HCT116 (cell line): ENCODE measurements around the gene TBC1D22B. TPM values are rescaled to one million over a fixed set of nuclear protein-coding genes. Genes with fewer than 3 reads are reported as not detected.

Source experiments
- ATAC-seq: fragments of 200-7000 bp; cut with Tn5 transposase; 2 replicates; pipeline ENCODE4 v1.9.1; 2020; ENCODE audit warnings: mild to moderate bottlenecking, moderate library complexity
- BruUV-seq: library from RNA; stranded (reverse); fragments of 400-500 nt; replicated peaks from 2 replicates; lab custom pipeline; 2021; lab: Mats Ljungman, UMichigan
- CTCF ChIA-PET: fragments of 300-600 bp; sonication (Branson Sonifier 250); formaldehyde crosslinking; loops from one replicate; lab custom pipeline; 2021; ENCODE audit warnings: antibody characterized with exemption; lab: Charles Lee
- POLR2A ChIA-PET: fragments of 300-600, 350-600 bp; sonication (Branson Sonifier 250); formaldehyde crosslinking; loops from one replicate; lab custom pipeline; 2021; ENCODE audit warnings: antibody characterized with exemption; lab: Charles Lee
- RAD21 ChIA-PET, 2 experiments: fragments of 300-600 bp; sonication (Branson Sonifier 250); formaldehyde crosslinking; loops; one replicate each; lab custom pipeline; 2023; ENCODE audit warnings: low total read pairs in 2 of 2; ENCODE audit not compliant: uncharacterized antibody in 2 of 2, unreplicated experiment in 2 of 2, low non-redundant PET in 1 of 2; lab: Charles Lee
- DNase-seq: peaks from one replicate; pipeline ENCODE4 v3.0.0-alpha.2; 2010; ENCODE audit warnings: low read depth, low spot score
- H2AFZ ChIP-seq: fragments of 200-600 bp; shearing (Covaris generic), sonication (generic); 2 replicates; pipeline ENCODE4 v1.6.1; 2017; ENCODE audit warnings: low read depth, mixed run types, mixed read lengths, antibody characterized with exemption, low read length; ENCODE audit not compliant: poor library complexity, severe bottlenecking
- H3K27ac ChIP-seq: 2 replicates; pipeline ENCODE4 v1.5.1; 2012; ENCODE audit warnings: low read depth, low read length
- H3K27me3 ChIP-seq: fragments of 200-600 bp; sonication (generic); 2 replicates; pipeline ENCODE4 v1.6.1; 2016; ENCODE audit warnings: mixed run types, low read length, mixed read lengths; ENCODE audit not compliant: insufficient read depth
- H3K36me3 ChIP-seq, 2 experiments: fragments of 200-500 bp in 1 of 2; fragments of 200-600 bp in 1 of 2; sonication (Bioruptor generic) in 1 of 2; sonication (generic) in 1 of 2; 2 replicates each; pipeline versions ENCODE4 v1.5.1 to v1.6.1; 2014 to 2016; ENCODE audit warnings: low read length in 2 of 2, inconsistent platforms in 1 of 2, mixed read lengths in 1 of 2, mixed run types in 1 of 2; ENCODE audit not compliant: insufficient read depth in 2 of 2, control insufficient read depth in 1 of 2
- H3K4me1 ChIP-seq, 2 experiments: fragments of 200-600 bp in 1 of 2; sonication (generic) in 1 of 2; 2 replicates each; pipeline versions ENCODE4 v1.5.1 to v1.6.1; 2012 to 2017; ENCODE audit warnings: low read length in 2 of 2, inconsistent platforms in 1 of 2, mild to moderate bottlenecking in 1 of 2, mixed read lengths in 1 of 2, mixed run types in 1 of 2, moderate library complexity in 1 of 2; ENCODE audit not compliant: insufficient read depth in 2 of 2, control insufficient read depth in 1 of 2
- H3K4me2 ChIP-seq: fragments of 200-600 bp; sonication (generic); 2 replicates; pipeline ENCODE4 v1.6.1; 2017; ENCODE audit warnings: mixed run types, low read length, mixed read lengths
- H3K4me3 ChIP-seq, 2 experiments: fragments of 200-600 bp in 1 of 2; sonication (generic) in 1 of 2; replicated peaks in 1 of 2; 2 replicates each; pipeline ENCODE4 v1.5.1; 2011 to 2016; ENCODE audit warnings: low read length in 2 of 2, control low read depth in 1 of 2, low read depth in 1 of 2, mild to moderate bottlenecking in 1 of 2, mixed read lengths in 1 of 2, mixed run types in 1 of 2
- H3K79me2 ChIP-seq: fragments of 200-600 bp; sonication (generic); 2 replicates; pipeline ENCODE4 v1.6.1; 2017; ENCODE audit warnings: mild to moderate bottlenecking, mixed run types, low read length, moderate library complexity, mixed read lengths; ENCODE audit not compliant: insufficient read depth
- H3K9ac ChIP-seq: fragments of 200-600 bp; sonication (generic); 2 replicates; pipeline ENCODE4 v1.6.1; 2016; ENCODE audit warnings: low read length, mixed read lengths
- H3K9me2 ChIP-seq: fragments of 200-600 bp; sonication (generic), shearing (Covaris generic); 2 replicates; pipeline ENCODE4 v1.6.1; 2017; ENCODE audit warnings: mixed run types, mild to moderate bottlenecking, moderate library complexity; ENCODE audit not compliant: insufficient read depth
- H3K9me3 ChIP-seq, 2 experiments: fragments of 200-500 bp in 1 of 2; fragments of 200-600 bp in 1 of 2; sonication (Bioruptor generic) in 1 of 2; sonication (generic) in 1 of 2; 2 replicates each; pipeline ENCODE4 v1.6.1; 2014 to 2017; ENCODE audit warnings: low read length in 2 of 2, mixed read lengths in 2 of 2, inconsistent platforms in 1 of 2, low read depth in 1 of 2, mild to moderate bottlenecking in 1 of 2, mixed run types in 1 of 2, moderate library complexity in 1 of 2; ENCODE audit not compliant: control insufficient read depth in 1 of 2, insufficient read depth in 1 of 2
- H4K20me1 ChIP-seq: fragments of 200-600 bp; sonication (generic), shearing (Covaris generic); 2 replicates; pipeline ENCODE4 v1.6.1; 2017; ENCODE audit warnings: mixed run types, mild to moderate bottlenecking, moderate library complexity; ENCODE audit not compliant: insufficient read depth
- CEBPB ChIP-seq: IDR thresholded peaks from 2 replicates; pipeline ENCODE4 v1.6.1; 2012; ENCODE audit warnings: low read depth
- EGR1 ChIP-seq: IDR thresholded peaks from 2 replicates; pipeline ENCODE4 v1.6.1; 2012; ENCODE audit warnings: low read depth
- ELF1 ChIP-seq: IDR thresholded peaks from 2 replicates; pipeline ENCODE4 v1.6.1; 2012; ENCODE audit warnings: low read depth, borderline replicate concordance
- EZH2 ChIP-seq: fragments of 200-600 bp; sonication (generic); IDR thresholded peaks from 2 replicates; pipeline ENCODE4 v1.6.1; 2017; ENCODE audit warnings: antibody characterized with exemption, mixed run types
- EZH2phosphoT487 ChIP-seq: fragments of 200-600 bp; IDR thresholded peaks from 2 replicates; pipeline ENCODE4 v1.6.1; 2018; ENCODE audit warnings: antibody characterized with exemption, borderline replicate concordance
- FOSL1 ChIP-seq: IDR thresholded peaks from 2 replicates; pipeline ENCODE4 v1.6.1; 2012; ENCODE audit warnings: low read depth
- JUND ChIP-seq: IDR thresholded peaks from 2 replicates; pipeline ENCODE4 v1.6.1; 2012
- MAX ChIP-seq: IDR thresholded peaks from 2 replicates; pipeline ENCODE4 v1.6.1; 2012
- POLR2A ChIP-seq: IDR thresholded peaks from 2 replicates; pipeline ENCODE4 v1.7.0; 2011; ENCODE audit warnings: borderline replicate concordance; ENCODE audit not compliant: insufficient read depth, insufficient read length; ENCODE audit errors: extremely low read depth
- POLR2AphosphoS5 ChIP-seq: IDR thresholded peaks from 2 replicates; pipeline ENCODE4 v1.6.1; 2011; ENCODE audit warnings: mild to moderate bottlenecking, low read depth, low read length, moderate library complexity
- RAD21 ChIP-seq: IDR thresholded peaks from 2 replicates; pipeline ENCODE4 v1.6.1; 2012; ENCODE audit warnings: low read depth, mild to moderate bottlenecking
- SIN3A ChIP-seq: IDR thresholded peaks from 2 replicates; pipeline ENCODE4 v1.6.1; 2012; ENCODE audit warnings: low read depth
- SP1 ChIP-seq: IDR thresholded peaks from 2 replicates; pipeline ENCODE4 v1.6.1; 2012; ENCODE audit warnings: low read depth
- SRF ChIP-seq: IDR thresholded peaks from 2 replicates; pipeline ENCODE4 v1.6.1; 2012; ENCODE audit warnings: low read depth
- TCF7L2 ChIP-seq: IDR thresholded peaks from 2 replicates; pipeline ENCODE4 v1.7.0; 2011; ENCODE audit warnings: borderline replicate concordance, inconsistent platforms; ENCODE audit not compliant: insufficient read depth, insufficient read length; ENCODE audit errors: extremely low read depth
- ZBTB33 ChIP-seq: IDR thresholded peaks from 2 replicates; pipeline ENCODE4 v1.6.1; 2011; ENCODE audit warnings: mild to moderate bottlenecking, low read length, moderate library complexity; ENCODE audit not compliant: insufficient replicate concordance; ENCODE audit errors: extremely low read depth
- ZFX ChIP-seq: fragments of 450-650 bp; IDR thresholded peaks from 2 replicates; pipeline ENCODE4 v1.6.1; 2017
- intact Hi-C: fragments of 100-400 bp; cut with micrococcal nuclease; formaldehyde crosslinking; loops from 2 replicates; pipeline ENCODE4 v1.10.0; 2022
- total RNA-seq: library from RNA; stranded (reverse); gene quantifications from one replicate; pipeline ENCODE4 v1.2.1, GENCODE V29; 2021; ENCODE audit not compliant: unreplicated experiment

The TBC1D22B gene
- total RNA-seq, 1 experiment from 2014 or later = 9.1 TPM

- no TSS peak for BruUV-seq
- ChIA-PET CTCF (no interaction called here), POLR2A (no interaction called here), RAD21 (no interaction called here)
- no peak for ATAC-seq
- Histone ChIP-seq H3K4me2 (no peak overlapping the region), H3K27me3 (no peaks in the 10 kb centered on the region), H3K36me3 (no peaks in the 10 kb centered on the region), H3K4me1 (peaks cover 0 to 11% of the 10 kb centered on the region in 2 experiments; a peak in 2 of 4 replicates), H3K79me2 (no peaks in the 10 kb centered on the region), H3K4me3 (no peak overlapping the region), H3K27ac (no peak overlapping the region), H4K20me1 (no peaks in the 10 kb centered on the region), H3K9me3 (no peaks in the 10 kb centered on the region), H3K9ac (no peak overlapping the region), H3K9me2 (no peaks in the 10 kb centered on the region), H2AFZ (no peak overlapping the region)
- intact Hi-C loops = no loop called here
- no peak for TF ChIP-seq ZFX
- TF ChIP-seq FOSL1 = no peak
- no peak for TF ChIP-seq EZH2phosphoT487
- TF ChIP-seq JUND = no peak
- no peak for TF ChIP-seq SRF
- no peak for TF ChIP-seq SP1
- TF ChIP-seq EGR1 = no peak
- TF ChIP-seq CEBPB = no peak
- TF ChIP-seq POLR2A = no peak
- no peak for TF ChIP-seq ELF1
- no peak for TF ChIP-seq POLR2AphosphoS5
- TF ChIP-seq EZH2 = no peak
- no peak for TF ChIP-seq RAD21
- no peak for TF ChIP-seq SIN3A
- TF ChIP-seq TCF7L2 = no peak
- DNase-seq = no peak
These were observed 24.0 kb upstream of the TBC1D22B start for GRCh38 chr6:37233541-37233940.

- POLR2A ChIA-PET = interaction anchor here (1.1 kb wide), 1 partner anchor 11 kb away, joined by 3 read pairs; no protein-coding TSS in a partner anchor
- no peak overlapping the region for H3K4me3 ChIP-seq
- H2AFZ ChIP-seq = no peak overlapping the region
- H3K79me2 ChIP-seq = no peaks in the 10 kb centered on the region
- RAD21 ChIA-PET = no interaction called here
- DNase-seq = no peak
- H3K27ac ChIP-seq = no peak overlapping the region
- H3K36me3 ChIP-seq = no peaks in the 10 kb centered on the region
- no peak overlapping the region for H3K4me2 ChIP-seq
- H3K27me3 ChIP-seq = no peaks in the 10 kb centered on the region
- no peak for ATAC-seq
- intact Hi-C loops = no loop called here
- TF ChIP-seq POLR2A (no peak), MAX (no peak), EZH2phosphoT487 (no peak), ELF1 (no peak), ZBTB33 (no peak)
- BruUV-seq = no TSS peak
- H3K9me3 ChIP-seq = no peaks in the 10 kb centered on the region
- CTCF ChIA-PET = no interaction called here
- no peaks in the 10 kb centered on the region for H4K20me1 ChIP-seq
- no peak overlapping the region for H3K9ac ChIP-seq
- H3K4me1 ChIP-seq = peaks cover 21 to 40% of the 10 kb centered on the region in 2 experiments
- no peaks in the 10 kb centered on the region for H3K9me2 ChIP-seq
These were observed 20.7 kb upstream of the TBC1D22B start for GRCh38 chr6:37236921-37237320.
